GM12801 (cell line): ENCODE data around the gene GDNF.

ENCODE experiments used
- CTCF ChIP-seq: IDR thresholded peaks from one replicate; pipeline ENCODE4 v1.5.1; 2011; ENCODE audit warnings: control low read depth; ENCODE audit not compliant: insufficient read length; ENCODE audit errors: extremely low read depth

GDNF gene

GRCh38 chr5:37812365-37812764 lies 27.5 kb downstream of the GDNF start:
- no peak for TF ChIP-seq CTCF

- no peak for TF ChIP-seq CTCF
Measured at GRCh38 chr5:37811866-37812265, 28.0 kb downstream of the GDNF start.

- no peak for TF ChIP-seq CTCF
Measured at GRCh38 chr5:37810311-37810710, 29.5 kb downstream of the GDNF start.

GRCh38 chr5:37808945-37809344 lies 30.9 kb downstream of the GDNF start:
- TF ChIP-seq CTCF, result no peak

GRCh38 chr5:37807621-37808301 lies 32.1 kb downstream of the GDNF start:
- TF ChIP-seq CTCF, result no peak

GRCh38 chr5:37807015-37807414 lies 32.8 kb downstream of the GDNF start:
- no peak for TF ChIP-seq CTCF

- no peak for TF ChIP-seq CTCF
Measured at GRCh38 chr5:37806476-37806875, 33.4 kb downstream of the GDNF start.
